HepG2 (cell line): Measurements from ENCODE around the gene ATP13A3. TPM values are rescaled to one million over a fixed set of nuclear protein-coding genes. Genes with fewer than 3 reads are reported as not detected.

Experiments
- FOSL2 ChIP-seq: sonication (generic); formaldehyde crosslinking; IDR thresholded peaks from 2 replicates; pipeline ENCODE4 v1.4.0; 2020; ENCODE audit warnings: missing genetic modification reagents
- KAT2B ChIP-seq: fragments of 150-350 bp; IDR thresholded peaks from 2 replicates; pipeline ENCODE4 v1.6.1; 2014; ENCODE audit warnings: low read depth, low read length, borderline replicate concordance
- YEATS2 ChIP-seq: sonication (generic); formaldehyde crosslinking; IDR thresholded peaks from 2 replicates; pipeline ENCODE4 v1.4.0; 2020; ENCODE audit warnings: missing genetic modification reagents, borderline replicate concordance
- ZNF430 ChIP-seq: sonication (generic); formaldehyde crosslinking; IDR thresholded peaks from 2 replicates; pipeline ENCODE4 v1.9.0; 2021; ENCODE audit warnings: mild to moderate bottlenecking, missing genetic modification reagents
- ZNF614 ChIP-seq: IDR thresholded peaks from 2 replicates; pipeline ENCODE4 v1.6.1; 2018; ENCODE audit warnings: missing biosample characterization, missing genetic modification reagents, inconsistent platforms, borderline replicate concordance
- ZNF713 ChIP-seq: sonication (generic); formaldehyde crosslinking; IDR thresholded peaks from 2 replicates; pipeline ENCODE4 v1.4.0; 2020; ENCODE audit warnings: mild to moderate bottlenecking, missing genetic modification reagents
- ZNF816 ChIP-seq: sonication (generic); formaldehyde crosslinking; IDR thresholded peaks from 2 replicates; pipeline ENCODE4 v1.8.0; 2022; ENCODE audit warnings: missing genetic modification reagents, mild to moderate bottlenecking, borderline replicate concordance
- ZNF879 ChIP-seq: sonication (generic); formaldehyde crosslinking; IDR thresholded peaks from 2 replicates; pipeline ENCODE4 v1.8.1; 2023; ENCODE audit warnings: missing genetic modification reagents
- polyA plus RNA-seq, 8 experiments: library from polyadenylated mRNA; depleted of rRNA in 3 of 8; stranded (reverse) in 7 of 8; unstranded in 1 of 8; fragments of >200 nt; fragmentation: Illumina TruSeq in 4 of 8; extraction: Trizol in 4 of 8; gene quantifications; 2 replicates each; pipeline versions ENCODE4 v1.2.1 to v1.2.3, GENCODE V29; 2011 to 2016; ENCODE audit warnings: low read depth in 4 of 8, missing spikeins in 1 of 8, mixed read lengths in 1 of 8; ENCODE audit not compliant: insufficient read depth in 1 of 8
- total RNA-seq, 5 experiments: library from RNA; depleted of rRNA; stranded (reverse); fragments of >200 nt; fragmentation: Illumina TruSeq; extraction: Trizol; gene quantifications; 2 replicates each; pipeline ENCODE4 v1.2.3, GENCODE V29; 2016; ENCODE audit warnings: low read depth in 1 of 5
- TF ChIP-seq, protein P1 (sequence below): sonication (generic); formaldehyde crosslinking; IDR thresholded peaks from 2 replicates; pipeline ENCODE4 v1.4.0; 2020; ENCODE audit warnings: mild to moderate bottlenecking, missing genetic modification reagents
- TF ChIP-seq, protein P2 (sequence below): IDR thresholded peaks from 2 replicates; pipeline ENCODE4 v1.6.1; 2016; ENCODE audit warnings: missing compliant biosample characterization, missing genetic modification reagents, borderline replicate concordance
- TF ChIP-seq, protein P3 (sequence below): sonication (generic); formaldehyde crosslinking; IDR thresholded peaks from 2 replicates; pipeline ENCODE4 v1.8.0; 2022; ENCODE audit warnings: missing genetic modification reagents, mild to moderate bottlenecking, inconsistent platforms, borderline replicate concordance

ATP13A3 gene
- total and polyA plus RNA-seq, 2 of the 13 experiments (the other 11 are each of a cell fraction or from before 2014, with no cell fraction given): 44.9 to 80.8 TPM

DNA sequence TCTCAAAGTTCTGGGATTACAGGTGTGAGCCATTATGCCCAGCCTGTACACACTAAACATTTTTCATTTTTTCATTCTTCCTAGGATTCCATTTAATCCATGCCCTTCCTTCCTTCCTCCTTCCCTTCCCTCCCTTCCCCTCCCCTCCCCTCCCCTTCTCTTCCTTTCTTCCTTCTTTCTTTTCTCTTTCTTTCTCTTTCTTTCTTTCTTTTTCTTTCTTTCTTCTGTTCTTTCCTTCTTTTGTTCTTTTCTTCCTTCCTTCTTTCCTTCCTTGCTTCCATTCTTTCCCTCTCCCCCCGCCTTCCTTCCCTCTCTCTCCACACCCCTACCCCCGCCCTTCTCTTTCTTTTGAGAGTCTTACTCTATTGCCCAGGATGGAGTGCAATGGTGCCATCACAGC, 40.9 kb upstream of the ATP13A3 start (continued):
- TF ChIP-seq, protein P1, sequence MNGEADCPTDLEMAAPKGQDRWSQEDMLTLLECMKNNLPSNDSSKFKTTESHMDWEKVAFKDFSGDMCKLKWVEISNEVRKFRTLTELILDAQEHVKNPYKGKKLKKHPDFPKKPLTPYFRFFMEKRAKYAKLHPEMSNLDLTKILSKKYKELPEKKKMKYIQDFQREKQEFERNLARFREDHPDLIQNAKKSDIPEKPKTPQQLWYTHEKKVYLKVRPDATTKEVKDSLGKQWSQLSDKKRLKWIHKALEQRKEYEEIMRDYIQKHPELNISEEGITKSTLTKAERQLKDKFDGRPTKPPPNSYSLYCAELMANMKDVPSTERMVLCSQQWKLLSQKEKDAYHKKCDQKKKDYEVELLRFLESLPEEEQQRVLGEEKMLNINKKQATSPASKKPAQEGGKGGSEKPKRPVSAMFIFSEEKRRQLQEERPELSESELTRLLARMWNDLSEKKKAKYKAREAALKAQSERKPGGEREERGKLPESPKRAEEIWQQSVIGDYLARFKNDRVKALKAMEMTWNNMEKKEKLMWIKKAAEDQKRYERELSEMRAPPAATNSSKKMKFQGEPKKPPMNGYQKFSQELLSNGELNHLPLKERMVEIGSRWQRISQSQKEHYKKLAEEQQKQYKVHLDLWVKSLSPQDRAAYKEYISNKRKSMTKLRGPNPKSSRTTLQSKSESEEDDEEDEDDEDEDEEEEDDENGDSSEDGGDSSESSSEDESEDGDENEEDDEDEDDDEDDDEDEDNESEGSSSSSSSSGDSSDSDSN (CRISPR knock-in tag): no peak
- TF ChIP-seq, protein P2, sequence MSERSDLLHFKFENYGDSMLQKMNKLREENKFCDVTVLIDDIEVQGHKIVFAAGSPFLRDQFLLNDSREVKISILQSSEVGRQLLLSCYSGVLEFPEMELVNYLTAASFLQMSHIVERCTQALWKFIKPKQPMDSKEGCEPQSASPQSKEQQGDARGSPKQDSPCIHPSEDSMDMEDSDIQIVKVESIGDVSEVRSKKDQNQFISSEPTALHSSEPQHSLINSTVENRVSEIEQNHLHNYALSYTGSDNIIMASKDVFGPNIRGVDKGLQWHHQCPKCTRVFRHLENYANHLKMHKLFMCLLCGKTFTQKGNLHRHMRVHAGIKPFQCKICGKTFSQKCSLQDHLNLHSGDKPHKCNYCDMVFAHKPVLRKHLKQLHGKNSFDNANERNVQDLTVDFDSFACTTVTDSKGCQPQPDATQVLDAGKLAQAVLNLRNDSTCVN (CRISPR knock-in tag): no peak
- TF ChIP-seq YEATS2 (CRISPR knock-in tag): no peak
- no peak for TF ChIP-seq ZNF816 (CRISPR knock-in tag)
- TF ChIP-seq KAT2B: no peak
- TF ChIP-seq, protein P3, sequence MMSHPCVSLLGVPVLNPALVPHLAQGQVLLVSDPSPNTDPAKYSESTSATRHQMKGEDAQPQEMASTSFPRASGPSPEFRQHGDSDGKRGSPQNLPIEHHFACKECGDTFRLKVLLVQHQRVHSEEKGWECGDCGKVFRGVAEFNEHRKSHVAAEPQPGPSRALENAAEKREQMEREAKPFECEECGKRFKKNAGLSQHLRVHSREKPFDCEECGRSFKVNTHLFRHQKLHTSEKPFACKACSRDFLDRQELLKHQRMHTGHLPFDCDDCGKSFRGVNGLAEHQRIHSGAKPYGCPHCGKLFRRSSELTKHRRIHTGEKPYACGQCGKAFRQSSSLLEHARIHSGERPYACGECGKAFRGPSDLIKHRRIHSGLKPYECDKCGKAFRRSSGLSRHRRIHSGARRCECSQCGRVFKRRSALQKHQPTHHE (CRISPR knock-in tag): no peak
- TF ChIP-seq ZNF614: no peak
- no peak for TF ChIP-seq ZNF430 (CRISPR knock-in tag)
- no peak for TF ChIP-seq FOSL2 (CRISPR knock-in tag)
- TF ChIP-seq ZNF879 (CRISPR knock-in tag): no peak
- TF ChIP-seq ZNF713: no peak
